ENCODE data around the gene PEF1.
A peak's percentile ranks its signal among the peaks of the same experiment; 100 is the strongest.

The PEF1 gene

GRCh38 chr1:31670593-31670964 lies 25.9 kb upstream of the PEF1 start:
- DNase-seq, result no peak

- peak; percentile 70 for DNase-seq
These were observed 25.3 kb upstream of the PEF1 start for GRCh38 chr1:31669786-31670592.

- no peak for DNase-seq
These were observed 24.7 kb upstream of the PEF1 start for GRCh38 chr1:31669433-31669785.

- DNase-seq, result no peak
These were observed 23.7 kb upstream of the PEF1 start for GRCh38 chr1:31668303-31668883.

- DNase-seq, result no peak
These were observed 22.5 kb upstream of the PEF1 start for GRCh38 chr1:31667065-31667785.

- DNase-seq, result no peak
These were observed 21.7 kb upstream of the PEF1 start for GRCh38 chr1:31666263-31666963.

GRCh38 chr1:31665234-31665878 lies 20.7 kb upstream of the PEF1 start:
- no peak for DNase-seq

- DNase-seq, result no peak
These were observed 19.9 kb upstream of the PEF1 start for GRCh38 chr1:31664528-31664927.

- DNase-seq, result peak; percentile 42
These were observed 19.2 kb upstream of the PEF1 start for GRCh38 chr1:31663622-31664452.

- no peak for DNase-seq
These were observed 17.8 kb upstream of the PEF1 start for GRCh38 chr1:31662463-31662862.

- no peak for DNase-seq
These were observed 17.2 kb upstream of the PEF1 start for GRCh38 chr1:31661856-31662255.

GRCh38 chr1:31660871-31661455 lies 16.3 kb upstream of the PEF1 start:
- DNase-seq, result no peak

GRCh38 chr1:31659889-31660288 lies 15.2 kb upstream of the PEF1 start:
- DNase-seq, result no peak

GRCh38 chr1:31658721-31659120 lies 14.0 kb upstream of the PEF1 start:
- no peak for DNase-seq

GRCh38 chr1:31657972-31658510 lies 13.4 kb upstream of the PEF1 start:
- no peak for DNase-seq

GRCh38 chr1:31657020-31657804 lies 12.5 kb upstream of the PEF1 start:
- DNase-seq, result no peak

- no peak for DNase-seq
These were observed 11.1 kb upstream of the PEF1 start for GRCh38 chr1:31655756-31656155.

GRCh38 chr1:31655104-31655503 lies 10.4 kb upstream of the PEF1 start:
- DNase-seq, result no peak

GRCh38 chr1:31654474-31654776 lies 9.7 kb upstream of the PEF1 start:
- DNase-seq, result no peak

- DNase-seq, result no peak
These were observed 9.2 kb upstream of the PEF1 start for GRCh38 chr1:31653717-31654473.

All from midbrain (tissue), 1 donor.